OCI-LY3 (cell line): ENCODE results near the gene CEP20.

ENCODE experiments used
- H2AFZ ChIP-seq: fragments of 200-600, 300-600 bp; shearing (Covaris generic); 2 replicates; pipeline ENCODE4 v1.6.0; 2014; ENCODE audit warnings: antibody characterized with exemption, low read depth, low read length
- H3K27ac ChIP-seq: fragments of 200-600, 300-600 bp; sonication (generic); 2 replicates; pipeline ENCODE4 v1.5.1; 2014; ENCODE audit warnings: mild to moderate bottlenecking, low read length, moderate library complexity, mixed read lengths
- H3K27me3 ChIP-seq: fragments of 200-600, 300-600 bp; sonication (generic); 2 replicates; pipeline ENCODE4 v1.6.1; 2014; ENCODE audit warnings: low read depth, low read length, mixed read lengths
- H3K36me3 ChIP-seq: fragments of 200-600, 300-600 bp; sonication (generic); replicated peaks from 2 replicates; pipeline ENCODE3; 2014; ENCODE audit warnings: low read depth, low read length, mixed read lengths
- H3K4me1 ChIP-seq: fragments of 300-600, 200-600 bp; sonication (generic); 2 replicates; pipeline ENCODE4 v1.6.1; 2014; ENCODE audit warnings: low read length, mixed read lengths
- H3K4me2 ChIP-seq: fragments of 200-600, 300-600 bp; sonication (generic); 2 replicates; pipeline ENCODE4 v1.6.1; 2014; ENCODE audit warnings: low read length, mixed read lengths
- H3K4me3 ChIP-seq: fragments of 300-600, 200-600 bp; sonication (generic); 2 replicates; pipeline ENCODE4 v1.5.1; 2014; ENCODE audit warnings: antibody characterized with exemption, mild to moderate bottlenecking, low read length, moderate library complexity
- H3K79me2 ChIP-seq: fragments of 300-600, 200-600 bp; shearing (Covaris generic); 2 replicates; pipeline ENCODE4 v1.6.1; 2014; ENCODE audit warnings: mild to moderate bottlenecking, low read length, mixed read lengths
- H3K9ac ChIP-seq: fragments of 300-600, 200-600 bp; shearing (Covaris generic); 2 replicates; pipeline ENCODE4 v1.6.0; 2014; ENCODE audit warnings: mild to moderate bottlenecking, low read length, moderate library complexity
- H3K9me3 ChIP-seq: fragments of 200-600, 300-600 bp; shearing (Covaris generic); 2 replicates; pipeline ENCODE4 v1.6.1; 2014; ENCODE audit warnings: low read length, mixed read lengths; ENCODE audit not compliant: insufficient read depth
- H4K20me1 ChIP-seq: fragments of 200-600, 300-600 bp; sonication (generic); 2 replicates; pipeline ENCODE4 v1.6.1; 2016; ENCODE audit warnings: low read length, mixed read lengths; ENCODE audit not compliant: insufficient read depth
- CTCF ChIP-seq: fragments of 200-600, 300-600 bp; sonication (generic); IDR thresholded peaks from 2 replicates; pipeline ENCODE4 v1.5.1; 2014; ENCODE audit warnings: antibody characterized with exemption, low read length, low read depth
- EZH2phosphoT487 ChIP-seq: fragments of 200-600 bp; shearing (Covaris generic); IDR thresholded peaks from 2 replicates; pipeline ENCODE4 v1.6.1; 2018; ENCODE audit warnings: antibody characterized with exemption, mixed run types, low read depth

The CEP20 gene

GRCh38 chr16:15876503-15876902 lies 11.9 kb downstream of the CEP20 start:
- H2AFZ ChIP-seq: no peak overlapping the region

GRCh38 chr16:15874745-15875314 lies 13.6 kb downstream of the CEP20 start:
- TF ChIP-seq EZH2phosphoT487: no peak
- peak; percentile 79 for TF ChIP-seq CTCF
- Histone ChIP-seq H3K9ac (no peak overlapping the region), H4K20me1 (no peaks in the 10 kb centered on the region), H3K27ac (no peak overlapping the region), H3K4me2 (no peak overlapping the region), H3K27me3 (no peaks in the 10 kb centered on the region), H3K4me1 (no peaks in the 10 kb centered on the region), H3K4me3 (no peak overlapping the region), H3K9me3 (no peaks in the 10 kb centered on the region), H3K79me2 (no peaks in the 10 kb centered on the region), H2AFZ (no peak overlapping the region), H3K36me3 (peaks cover 6% of the 10 kb centered on the region)

More at GRCh38 chr16:15876503-15876902, 11.9 kb downstream of the CEP20 start:
- TF ChIP-seq EZH2phosphoT487 (no peak), CTCF (no peak)
- H3K79me2 ChIP-seq: no peaks in the 10 kb centered on the region
- no peak overlapping the region for H3K9ac ChIP-seq
- no peaks in the 10 kb centered on the region for H3K27me3 ChIP-seq
- H3K9me3 ChIP-seq: no peaks in the 10 kb centered on the region
- peaks cover 9% of the 10 kb centered on the region for H3K36me3 ChIP-seq
- no peak overlapping the region for H3K27ac ChIP-seq
- peaks cover 3% of the 10 kb centered on the region; the same call in 1 of the 2 replicates for H4K20me1 ChIP-seq
- no peak overlapping the region for H3K4me2 ChIP-seq
- H3K4me3 ChIP-seq: no peak overlapping the region
- H3K4me1 ChIP-seq: no peaks in the 10 kb centered on the region

- no peaks in the 10 kb centered on the region for H3K79me2 ChIP-seq
- H3K4me1 ChIP-seq: no peaks in the 10 kb centered on the region
- no peak overlapping the region for H3K9ac ChIP-seq
- H3K27ac ChIP-seq: no peak overlapping the region
- peaks cover 7% of the 10 kb centered on the region for H3K36me3 ChIP-seq
- no peaks in the 10 kb centered on the region for H3K9me3 ChIP-seq
- H3K4me3 ChIP-seq: no peak overlapping the region
- H2AFZ ChIP-seq: no peak overlapping the region
- H3K27me3 ChIP-seq: no peaks in the 10 kb centered on the region
- H4K20me1 ChIP-seq: no peaks in the 10 kb centered on the region
- no peak for TF ChIP-seq EZH2phosphoT487
- no peak for TF ChIP-seq CTCF
- no peak overlapping the region for H3K4me2 ChIP-seq
Measured at GRCh38 chr16:15873737-15874136, 14.7 kb downstream of the CEP20 start.

GRCh38 chr16:15873301-15873700 lies 15.1 kb downstream of the CEP20 start:
- Histone ChIP-seq H3K4me3 (no peak overlapping the region), H2AFZ (no peak overlapping the region), H3K27me3 (no peaks in the 10 kb centered on the region), H3K9ac (no peak overlapping the region), H3K36me3 (peaks cover 7% of the 10 kb centered on the region), H3K9me3 (no peaks in the 10 kb centered on the region), H3K4me1 (no peaks in the 10 kb centered on the region), H3K4me2 (no peak overlapping the region), H3K27ac (no peak overlapping the region), H4K20me1 (no peaks in the 10 kb centered on the region), H3K79me2 (no peaks in the 10 kb centered on the region)
- TF ChIP-seq CTCF (no peak), EZH2phosphoT487 (no peak)
